AG09309 (cell line): ENCODE results near the gene GMNN.
"Not testable (repeated sequence)": the region's sequence is repeated elsewhere in the genome, so short reads cannot be mapped to it uniquely, and the experiment has no call there.

ENCODE experiments used
- DNase-seq: peaks from one replicate; pipeline ENCODE4 v3.0.0-alpha.2; 2010; ENCODE audit warnings: low read depth
- H3K4me3 ChIP-seq: 2 replicates; pipeline ENCODE4 v1.5.1; 2011; ENCODE audit warnings: mild to moderate bottlenecking, low read depth, low read length, moderate library complexity; ENCODE audit not compliant: control insufficient read depth
- CTCF ChIP-seq: IDR thresholded peaks from 2 replicates; pipeline ENCODE4 v1.5.1; 2011; ENCODE audit warnings: mild to moderate bottlenecking, low read depth, low read length, inconsistent platforms; ENCODE audit not compliant: insufficient read depth, control insufficient read depth; ENCODE audit errors: missing control alignments

The GMNN gene

GRCh38 chr6:24743265-24743943 lies 31.3 kb upstream of the GMNN start:
- no peak for TF ChIP-seq CTCF
- H3K4me3 ChIP-seq, result no peak overlapping the region
- peak; percentile 91 for DNase-seq

- DNase-seq, result no peak
- no peak overlapping the region for H3K4me3 ChIP-seq
- TF ChIP-seq CTCF, result no peak
Observed at GRCh38 chr6:24743944-24744335, 30.8 kb upstream of the GMNN start.

GRCh38 chr6:24744911-24745310 lies 29.8 kb upstream of the GMNN start:
- DNase-seq, result no peak
- TF ChIP-seq CTCF, result no peak
- no peak overlapping the region for H3K4me3 ChIP-seq

GRCh38 chr6:24749297-24749696 lies 25.4 kb upstream of the GMNN start:
- H3K4me3 ChIP-seq, result no peak overlapping the region
- TF ChIP-seq CTCF, result no peak
- DNase-seq, result no peak

- DNase-seq, H3K4me3 ChIP-seq: not testable (repeated sequence)
Observed at GRCh38 chr6:24750878-24751277, 23.9 kb upstream of the GMNN start.

- TF ChIP-seq CTCF, result no peak
- no peak overlapping the region for H3K4me3 ChIP-seq
- DNase-seq, result no peak
Observed at GRCh38 chr6:24752503-24752902, 22.2 kb upstream of the GMNN start.

GRCh38 chr6:24752917-24753492 lies 21.7 kb upstream of the GMNN start:
- no peak for DNase-seq
- TF ChIP-seq CTCF, result no peak
- no peak overlapping the region for H3K4me3 ChIP-seq
